GM18505 (cell line): ENCODE results near the gene SLC2A4.

Experiments
- ATAC-seq: cut with Tn5 transposase; IDR thresholded peaks from one replicate; pipeline ENCODE4 v1.9.1; 2021; ENCODE audit not compliant: unreplicated experiment
- POLR2A ChIP-seq: IDR thresholded peaks from 4 replicates; pipeline ENCODE4 v1.6.1; 2011; ENCODE audit warnings: borderline replicate concordance; ENCODE audit not compliant: insufficient read depth, insufficient read length; ENCODE audit errors: extremely low read depth

The SLC2A4 gene

DNA sequence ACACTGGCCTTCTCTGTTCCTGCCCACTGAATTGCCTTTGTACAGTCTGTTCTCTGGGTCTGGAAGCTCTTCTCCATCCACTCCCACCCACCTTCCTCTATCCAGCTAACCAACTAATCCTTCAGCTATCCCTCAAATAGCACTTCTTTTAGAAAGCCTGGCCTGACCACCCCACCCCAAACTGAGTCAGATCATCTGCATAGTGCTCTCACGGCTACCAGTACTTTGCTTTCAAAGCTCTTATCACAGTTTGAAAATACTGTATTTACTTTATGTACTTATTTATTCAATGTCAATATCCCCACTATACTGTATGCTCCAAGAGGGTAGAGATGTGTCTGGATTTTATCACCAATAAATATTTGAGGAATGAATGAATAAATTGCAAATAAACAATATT is 14.7 kb upstream of the SLC2A4 start:
- TF ChIP-seq POLR2A = no peak
- no peak for ATAC-seq

DNA sequence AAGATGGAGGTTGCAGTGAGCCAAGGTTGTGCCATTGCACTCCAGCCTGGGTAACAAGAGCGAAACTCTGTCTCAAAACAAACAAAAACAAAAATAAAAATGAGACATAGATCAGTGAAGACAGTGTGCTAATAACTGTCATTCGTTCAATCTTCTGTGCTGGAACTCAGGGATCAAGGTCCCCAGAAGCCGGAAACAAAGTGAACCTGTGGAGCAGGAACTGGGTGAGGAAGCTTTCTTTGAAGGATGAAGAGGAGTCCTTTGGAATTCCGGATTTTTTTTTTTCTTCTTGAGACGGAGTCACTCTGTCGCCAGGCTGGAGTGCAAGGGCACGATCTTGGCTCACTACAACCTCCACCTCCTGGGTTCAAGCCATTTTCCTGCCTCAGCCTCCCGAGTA is 2.1 kb upstream of the SLC2A4 start:
- no peak for ATAC-seq
- TF ChIP-seq POLR2A = no peak

- ATAC-seq = peak; percentile 50
- no peak for TF ChIP-seq POLR2A
Observed at GRCh38 chr17:7280519-7281073, 922 bp upstream of the SLC2A4 start.

GRCh38 chr17:7281953-7282751 is 634 bp downstream of the SLC2A4 start:
- ATAC-seq = no peak
- TF ChIP-seq POLR2A = no peak

DNA sequence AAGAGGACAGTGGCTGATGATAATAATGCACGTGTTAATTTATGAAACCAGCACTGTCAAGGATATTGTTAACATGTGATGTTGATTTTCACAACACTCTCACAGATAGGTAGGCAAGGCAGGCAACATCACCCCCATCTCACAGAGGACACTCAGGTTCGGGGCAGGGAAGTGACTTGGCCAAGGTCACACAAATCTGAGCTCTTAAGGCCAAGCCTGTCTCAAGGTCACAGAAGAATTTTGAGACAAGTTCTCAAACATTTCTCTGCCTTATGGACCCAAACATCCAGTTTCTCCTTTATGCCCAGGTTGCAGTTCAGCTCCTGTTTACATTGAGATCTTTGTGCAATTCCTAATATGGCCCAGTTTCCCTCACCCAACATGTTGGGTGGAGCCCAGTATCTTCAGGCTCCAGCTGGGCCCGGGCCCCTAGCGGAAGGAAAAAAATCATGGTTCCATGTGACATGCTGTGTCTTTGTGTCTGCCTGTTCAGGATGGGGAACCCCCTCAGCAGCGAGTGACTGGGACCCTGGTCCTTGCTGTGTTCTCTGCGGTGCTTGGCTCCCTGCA is 1.3 kb downstream of the SLC2A4 start:
- no peak for ATAC-seq

GRCh38 chr17:7283471-7284216 is 2.1 kb downstream of the SLC2A4 start:
- ATAC-seq = no peak
- TF ChIP-seq POLR2A = no peak

More for the DNA sequence above, 1.3 kb downstream of the SLC2A4 start:
- no peak for TF ChIP-seq POLR2A

DNA sequence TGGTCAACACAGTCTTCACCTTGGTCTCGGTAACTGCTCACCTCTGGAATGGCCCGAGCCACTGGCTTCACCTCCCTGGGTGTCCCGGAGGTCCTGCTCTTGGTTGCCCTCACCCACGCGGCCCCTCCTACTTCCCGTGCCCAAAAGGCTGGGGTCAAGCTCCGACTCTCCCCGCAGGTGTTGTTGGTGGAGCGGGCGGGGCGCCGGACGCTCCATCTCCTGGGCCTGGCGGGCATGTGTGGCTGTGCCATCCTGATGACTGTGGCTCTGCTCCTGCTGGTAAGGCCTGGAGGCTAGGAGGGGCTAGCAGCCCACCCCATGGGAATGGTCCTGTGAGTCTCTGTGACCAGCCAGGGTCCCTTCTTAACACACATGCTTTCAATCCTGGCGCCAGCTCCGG is 3.4 kb downstream of the SLC2A4 start:
- TF ChIP-seq POLR2A = no peak

GRCh38 chr17:7285679-7286078 is 4.2 kb downstream of the SLC2A4 start:
- ATAC-seq = no peak
- no peak for TF ChIP-seq POLR2A

More for the DNA sequence above, 3.4 kb downstream of the SLC2A4 start:
- ATAC-seq = no peak

- no peak for ATAC-seq
- no peak for TF ChIP-seq POLR2A
Observed at GRCh38 chr17:7289256-7290032, 7.9 kb downstream of the SLC2A4 start.

DNA sequence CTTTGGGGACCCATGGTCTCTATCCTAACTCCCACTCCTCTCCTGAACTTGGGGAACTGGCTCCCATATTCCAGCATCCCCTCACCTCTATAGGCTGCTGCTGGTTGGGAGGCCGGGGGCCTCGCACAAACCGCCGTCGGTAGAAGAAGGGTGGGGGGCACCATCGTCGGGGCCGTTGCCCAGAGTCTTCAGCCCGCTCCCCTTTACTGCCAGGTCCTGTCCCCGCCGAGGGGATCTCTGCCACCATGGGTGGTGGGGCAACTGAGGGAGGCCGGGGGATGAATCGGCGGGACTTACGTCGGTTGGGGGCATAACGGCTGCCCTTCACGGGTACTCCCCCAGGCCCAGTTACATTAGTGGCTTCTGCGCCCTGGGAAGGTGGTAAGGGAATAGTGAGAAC is 8.6 kb downstream of the SLC2A4 start:
- ATAC-seq = no peak
- no peak for TF ChIP-seq POLR2A

- TF ChIP-seq POLR2A = no peak
- ATAC-seq = no peak
Observed at GRCh38 chr17:7290685-7291084, 9.2 kb downstream of the SLC2A4 start.

DNA sequence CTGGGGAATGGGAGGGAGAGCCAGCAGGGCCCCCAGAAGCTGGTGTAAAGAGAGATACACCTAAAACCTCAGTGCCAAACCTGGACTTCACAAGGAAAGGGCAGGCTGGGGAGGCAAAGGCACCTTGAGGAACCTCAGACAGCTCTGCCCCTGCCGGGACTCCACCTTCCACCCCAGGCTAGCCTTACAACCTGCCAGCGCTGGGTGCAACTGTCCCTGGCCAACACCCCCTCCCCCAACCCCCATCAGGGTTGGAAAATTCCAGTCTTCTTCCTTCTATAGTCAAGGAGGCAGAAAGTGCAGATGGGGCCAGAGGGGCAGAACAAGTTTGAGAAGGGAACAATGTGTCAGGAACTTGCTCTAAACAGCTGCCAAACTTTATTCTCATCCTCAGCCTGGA is 10.7 kb downstream of the SLC2A4 start:
- no peak for TF ChIP-seq POLR2A
- ATAC-seq = no peak

GRCh38 chr17:7292729-7293128 is 11.2 kb downstream of the SLC2A4 start:
- no peak for ATAC-seq
- no peak for TF ChIP-seq POLR2A
